ENCODE measurements around the gene BCORL1. TPM values are rescaled to one million over a fixed set of nuclear protein-coding genes. Genes with fewer than 3 reads are reported as not detected.

The BCORL1 gene
- polyA plus RNA-seq, 3 donors from 2014 or later = 0.59 to 2.8 TPM; not detected in 1

- Mint-ChIP-seq H3K36me3 (peaks cover 0 to 4% (median 3%) of the 10 kb centered on the region in 3 donors), H3K9me3 (no peaks in the 10 kb centered on the region), H3K4me3 (no peak overlapping the region), H3K4me1 (peaks cover 0 to 3% of the 10 kb centered on the region in 2 donors), H3K27ac (no peak overlapping the region), H3K27me3 (ENCODE audit: low read depth in 3 of 3) (peaks cover 0 to 3% (median 2%) of the 10 kb centered on the region in 3 donors)
- DNase-seq = no peak
Observed at GRCh38 chrX:130005089-130005807, 22.8 kb downstream of the BCORL1 start.

GRCh38 chrX:130009658-130010223, 27.3 kb downstream of the BCORL1 start:
- Mint-ChIP-seq H3K27me3 (ENCODE audit: low read depth in 3 of 3) (peaks cover 0 to 3% (median 2%) of the 10 kb centered on the region in 3 donors), H3K36me3 (peaks cover 0 to 4% (median 3%) of the 10 kb centered on the region in 3 donors), H3K4me3 (no peak overlapping the region), H3K9me3 (no peaks in the 10 kb centered on the region), H3K4me1 (no peaks in the 10 kb centered on the region), H3K27ac (no peak overlapping the region)
- no peak for DNase-seq

DNA sequence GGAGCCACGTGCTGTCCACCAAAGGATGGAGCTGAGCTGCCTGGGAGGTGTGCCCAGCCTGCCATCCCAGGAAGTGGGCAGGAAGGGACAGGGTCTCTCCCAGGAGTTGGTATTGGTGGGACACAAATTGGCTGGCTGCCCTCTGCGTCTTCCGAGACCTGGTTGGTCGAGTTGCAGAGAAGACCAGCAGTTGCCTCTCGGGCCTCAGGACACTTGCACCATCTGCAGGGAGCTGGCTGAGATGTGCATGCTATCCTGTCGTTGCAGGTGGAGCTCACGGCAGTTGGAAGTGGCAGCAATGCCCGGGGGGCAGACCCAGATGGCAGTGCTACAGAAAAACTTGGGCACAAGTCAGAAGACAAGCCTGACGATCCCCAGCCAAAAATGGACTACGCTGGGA, 30.2 kb downstream of the BCORL1 start:
- no peak for DNase-seq
- no peak overlapping the region for H3K27ac Mint-ChIP-seq
- H3K4me3 Mint-ChIP-seq = no peak overlapping the region
- H3K27me3 Mint-ChIP-seq (ENCODE audit: low read depth in 3 of 3) = peaks cover 2 to 3% (median 2%) of the 10 kb centered on the region in 3 donors
- no peaks in the 10 kb centered on the region for H3K36me3 Mint-ChIP-seq
- H3K9me3 Mint-ChIP-seq = no peaks in the 10 kb centered on the region
- no peaks in the 10 kb centered on the region for H3K4me1 Mint-ChIP-seq

- Mint-ChIP-seq H3K36me3 (no peaks in the 10 kb centered on the region), H3K9me3 (no peaks in the 10 kb centered on the region), H3K27ac (no peak overlapping the region), H3K27me3 (ENCODE audit: low read depth in 3 of 3) (peaks cover 2 to 3% (median 2%) of the 10 kb centered on the region in 3 donors), H3K4me3 (no peak overlapping the region), H3K4me1 (no peaks in the 10 kb centered on the region)
- DNase-seq = no peak
Observed at GRCh38 chrX:130013661-130014060, 31.2 kb downstream of the BCORL1 start.

DNA sequence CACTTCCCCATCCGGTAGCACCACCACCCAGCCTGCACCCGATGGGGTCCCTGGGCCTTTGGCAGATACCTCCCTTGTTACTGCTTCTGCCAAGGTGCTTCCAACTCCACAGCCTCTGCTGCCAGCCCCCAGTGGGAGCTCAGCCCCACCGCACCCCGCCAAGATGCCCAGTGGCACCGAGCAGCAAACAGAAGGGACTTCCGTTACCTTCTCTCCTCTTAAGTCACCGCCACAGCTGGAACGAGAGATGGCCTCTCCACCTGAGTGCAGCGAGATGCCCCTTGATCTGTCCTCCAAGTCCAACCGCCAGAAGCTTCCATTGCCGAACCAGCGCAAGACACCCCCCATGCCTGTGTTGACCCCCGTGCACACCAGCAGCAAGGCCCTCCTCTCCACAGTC, 31.9 kb downstream of the BCORL1 start:
- Mint-ChIP-seq H3K36me3 (no peaks in the 10 kb centered on the region), H3K4me1 (no peaks in the 10 kb centered on the region), H3K27me3 (ENCODE audit: low read depth in 3 of 3) (peaks cover 2 to 3% (median 2%) of the 10 kb centered on the region in 3 donors), H3K9me3 (no peaks in the 10 kb centered on the region), H3K4me3 (no peak overlapping the region), H3K27ac (no peak overlapping the region)
- no peak for DNase-seq

GRCh38 chrX:130014770-130015169, 32.3 kb downstream of the BCORL1 start:
- H3K4me3 Mint-ChIP-seq = no peak overlapping the region
- DNase-seq = no peak
- no peaks in the 10 kb centered on the region for H3K36me3 Mint-ChIP-seq
- H3K4me1 Mint-ChIP-seq = no peaks in the 10 kb centered on the region
- no peak overlapping the region for H3K27ac Mint-ChIP-seq
- H3K9me3 Mint-ChIP-seq = no peaks in the 10 kb centered on the region
- H3K27me3 Mint-ChIP-seq (ENCODE audit: low read depth in 3 of 3) = peaks cover 2 to 5% (median 2%) of the 10 kb centered on the region in 3 donors

- H3K9me3 Mint-ChIP-seq = no peaks in the 10 kb centered on the region
- no peak overlapping the region for H3K4me3 Mint-ChIP-seq
- H3K27ac Mint-ChIP-seq = no peak overlapping the region
- H3K36me3 Mint-ChIP-seq = no peaks in the 10 kb centered on the region
- no peak for DNase-seq
- H3K4me1 Mint-ChIP-seq = no peaks in the 10 kb centered on the region
- H3K27me3 Mint-ChIP-seq (ENCODE audit: low read depth in 3 of 3) = peaks cover 2 to 6% (median 2%) of the 10 kb centered on the region in 3 donors
Observed at GRCh38 chrX:130015181-130015580, 32.7 kb downstream of the BCORL1 start.

- no peaks in the 10 kb centered on the region for H3K4me1 Mint-ChIP-seq
- no peaks in the 10 kb centered on the region for H3K36me3 Mint-ChIP-seq
- H3K27me3 Mint-ChIP-seq (ENCODE audit: low read depth in 3 of 3) = peaks cover 0 to 6% (median 2%) of the 10 kb centered on the region in 3 donors
- no peak for DNase-seq
- no peak overlapping the region for H3K27ac Mint-ChIP-seq
- H3K4me3 Mint-ChIP-seq = no peak overlapping the region
- no peaks in the 10 kb centered on the region for H3K9me3 Mint-ChIP-seq
Observed at GRCh38 chrX:130018143-130018542, 35.7 kb downstream of the BCORL1 start.

DNA sequence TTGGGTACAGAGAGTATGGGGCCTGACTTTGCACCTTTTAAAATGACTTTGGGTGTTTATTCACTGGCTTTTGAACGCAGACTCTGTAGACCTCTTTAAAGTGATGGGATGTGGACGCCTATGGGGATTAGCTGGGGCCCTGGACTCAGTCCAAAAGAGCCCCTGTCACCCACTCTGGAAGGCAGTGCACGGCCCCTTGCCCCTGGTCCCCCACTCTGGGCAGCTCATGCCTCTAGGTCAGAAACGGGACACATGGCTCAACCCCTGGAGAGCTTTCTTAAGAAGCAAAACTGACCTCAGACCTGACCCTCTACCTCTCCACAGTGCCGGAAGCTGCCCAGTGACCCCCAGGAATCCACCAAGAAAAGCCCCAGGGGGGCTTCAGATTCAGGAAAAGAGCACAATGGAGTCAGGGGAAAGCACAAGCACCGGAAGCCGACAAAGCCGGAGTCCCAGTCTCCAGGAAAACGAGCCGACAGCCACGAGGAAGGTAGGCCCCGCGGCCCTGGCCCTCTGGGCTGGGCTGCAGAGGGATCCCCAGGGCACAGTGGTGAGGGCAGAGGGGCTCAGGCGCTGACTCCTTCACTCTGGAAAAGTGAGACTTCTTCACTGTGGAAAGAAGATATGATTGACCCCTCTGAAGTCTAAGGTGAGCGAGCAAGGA, 38.4 kb downstream of the BCORL1 start:
- DNase-seq = no peak
- Mint-ChIP-seq H3K9me3 (no peaks in the 10 kb centered on the region), H3K4me1 (peaks cover 12 to 13% of the 10 kb centered on the region in 2 donors), H3K4me3 (no peak overlapping the region), H3K27me3 (ENCODE audit: low read depth in 3 of 3) (peaks cover 0 to 3% (median 2%) of the 10 kb centered on the region in 3 donors), H3K27ac (no peak overlapping the region), H3K36me3 (no peaks in the 10 kb centered on the region)

- Mint-ChIP-seq H3K27me3 (ENCODE audit: low read depth in 3 of 3) (peaks cover 0 to 3% (median 0%) of the 10 kb centered on the region in 3 donors), H3K27ac (peak overlapping the region; percentile 20 to 79 (median 62)), H3K9me3 (peaks cover 0 to 2% (median 0%) of the 10 kb centered on the region in 6 donors), H3K4me1 (peaks cover 12 to 13% of the 10 kb centered on the region in 2 donors), H3K4me3 (peak overlapping the region; percentile 64 to 78 (median 76)), H3K36me3 (peaks cover 0 to 4% (median 3%) of the 10 kb centered on the region in 3 donors)
- DNase-seq = peak; percentile 73 to 82 (median 80)
Observed at GRCh38 chrX:130024127-130024526, 41.7 kb downstream of the BCORL1 start.

GRCh38 chrX:130025256-130025655, 42.8 kb downstream of the BCORL1 start:
- peaks cover 12 to 13% of the 10 kb centered on the region in 2 donors for H3K4me1 Mint-ChIP-seq
- no peaks in the 10 kb centered on the region for H3K27me3 Mint-ChIP-seq (ENCODE audit: low read depth in 3 of 3)
- no peak for DNase-seq
- H3K9me3 Mint-ChIP-seq = peaks cover 0 to 2% (median 0%) of the 10 kb centered on the region in 6 donors
- no peak overlapping the region for H3K4me3 Mint-ChIP-seq
- peaks cover 0 to 4% (median 3%) of the 10 kb centered on the region in 3 donors for H3K36me3 Mint-ChIP-seq
- no peak overlapping the region for H3K27ac Mint-ChIP-seq

DNA sequence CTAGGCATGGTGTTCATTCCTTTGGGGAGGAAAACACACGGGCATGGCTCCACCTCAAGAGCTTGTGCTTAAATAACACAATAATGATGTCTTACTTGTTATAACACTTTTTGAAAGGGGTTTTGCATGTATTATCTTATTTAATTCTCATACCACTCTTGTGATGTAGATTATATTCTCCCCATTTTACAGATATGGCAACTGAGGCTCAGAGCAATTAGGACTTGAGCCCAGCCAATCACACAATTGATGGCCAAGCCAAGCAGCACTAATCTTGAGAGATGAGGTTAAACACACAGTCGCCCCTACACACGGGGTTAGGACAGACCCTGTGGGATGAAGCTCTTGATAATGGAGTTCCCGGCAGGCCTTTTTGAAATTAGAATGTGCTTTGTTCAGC, 45.1 kb downstream of the BCORL1 start:
- DNase-seq = no peak
- Mint-ChIP-seq H3K27ac (no peak overlapping the region), H3K27me3 (ENCODE audit: low read depth in 3 of 3) (peaks cover 0 to 4% (median 0%) of the 10 kb centered on the region in 3 donors), H3K4me1 (peaks cover 12 to 13% of the 10 kb centered on the region in 2 donors), H3K9me3 (peaks cover 0 to 2% (median 0%) of the 10 kb centered on the region in 6 donors), H3K36me3 (peaks cover 0 to 7% (median 4%) of the 10 kb centered on the region in 3 donors), H3K4me3 (no peak overlapping the region)

GRCh38 chrX:130028196-130028595, 45.8 kb downstream of the BCORL1 start:
- Mint-ChIP-seq H3K4me1 (peaks cover 12 to 13% of the 10 kb centered on the region in 2 donors), H3K27ac (no peak overlapping the region), H3K9me3 (peaks cover 0 to 2% (median 0%) of the 10 kb centered on the region in 6 donors), H3K4me3 (no peak overlapping the region), H3K36me3 (peaks cover 0 to 7% (median 4%) of the 10 kb centered on the region in 3 donors), H3K27me3 (ENCODE audit: low read depth in 3 of 3) (peaks cover 0 to 4% (median 0%) of the 10 kb centered on the region in 3 donors)
- peak; percentile 26 to 43 (median 32) for DNase-seq

DNA sequence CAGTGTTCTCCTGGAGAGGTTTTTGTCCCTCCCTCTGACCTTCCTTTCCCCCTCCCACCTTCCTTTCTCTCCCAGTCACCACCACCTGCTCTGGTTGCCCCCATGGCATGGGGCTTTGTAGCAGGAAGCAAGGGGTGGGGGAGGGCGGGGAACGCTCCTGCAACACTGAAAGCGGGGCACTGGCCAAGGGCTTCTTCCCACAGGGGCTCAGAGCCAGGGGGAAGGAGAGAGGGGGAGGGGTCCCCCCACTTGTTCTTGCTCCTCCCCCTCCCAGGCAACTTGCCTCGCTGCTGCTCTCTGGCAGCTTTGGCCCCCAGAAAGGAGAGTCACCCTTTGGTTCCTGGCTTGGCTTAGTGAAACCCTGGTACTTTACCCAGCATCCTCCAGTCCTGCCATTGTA, 48.4 kb downstream of the BCORL1 start:
- Mint-ChIP-seq H3K27me3 (ENCODE audit: low read depth in 3 of 3) (peaks cover 0 to 4% (median 0%) of the 10 kb centered on the region in 3 donors), H3K36me3 (peaks cover 0 to 7% (median 4%) of the 10 kb centered on the region in 3 donors), H3K9me3 (peaks cover 0 to 2% (median 0%) of the 10 kb centered on the region in 6 donors), H3K4me3 (no peak overlapping the region), H3K27ac (no peak overlapping the region), H3K4me1 (no peaks in the 10 kb centered on the region)
- no peak for DNase-seq
